Naive thymus-derived CD8-positive, alpha-beta T cell (primary cell): ENCODE results near the gene AQP12A. TPM values are rescaled to one million over a fixed set of nuclear protein-coding genes. Genes with fewer than 3 reads are reported as not detected.
"Not testable (repeated sequence)": the region's sequence is repeated elsewhere in the genome, so short reads cannot be mapped to it uniquely, and the experiment has no call there.

Experiments used
- ATAC-seq, 2 donors: fragments of 150-1000 bp; cut with Tn5 transposase in 1 of 2; sonication (Bioruptor Pico), chemical (Tn5 transposase) in 1 of 2; 1 replicate in 1 of 2; 2 replicates in 1 of 2; pipeline ENCODE4 v1.10.0; 2021; ENCODE audit warnings: mild to moderate bottlenecking in 2 of 2, moderate library complexity in 2 of 2
- POLR2A ChIA-PET: fragments of 350-600 bp; sonication (Branson Sonifier 250); formaldehyde crosslinking; loops from one replicate; lab custom pipeline; 2021; ENCODE audit warnings: antibody characterized with exemption; lab: Charles Lee
- DNase-seq, 10 donors: peaks; one replicate each; pipeline versions ENCODE4 v3.0.0 to v3.0.0-alpha.2; 2020 to 2022
- H3K27ac Mint-ChIP-seq, 10 donors: one replicate each; pipeline ENCODE4 v1.8.0; 2020 to 2022; ENCODE audit warnings: mild to moderate bottlenecking in 10 of 10, mixed read lengths in 10 of 10, moderate library complexity in 4 of 10, inconsistent platforms in 1 of 10
- H3K27me3 Mint-ChIP-seq, 5 donors: one replicate each; pipeline ENCODE4 v1.8.0; 2021 to 2022; ENCODE audit warnings: mixed read lengths in 5 of 5
- H3K36me3 Mint-ChIP-seq, 3 donors: one replicate each; pipeline ENCODE4 v1.8.0; 2020 to 2022; ENCODE audit warnings: mixed read lengths in 3 of 3, mild to moderate bottlenecking in 2 of 3, inconsistent platforms in 1 of 3
- H3K4me1 Mint-ChIP-seq, 4 donors: one replicate each; pipeline ENCODE4 v1.8.0; 2021 to 2022; ENCODE audit warnings: mixed read lengths in 4 of 4
- H3K4me3 Mint-ChIP-seq, 10 donors: one replicate each; pipeline ENCODE4 v1.8.0; 2020 to 2022; ENCODE audit warnings: mild to moderate bottlenecking in 10 of 10, mixed read lengths in 10 of 10, moderate library complexity in 6 of 10, inconsistent platforms in 1 of 10
- H3K9me3 Mint-ChIP-seq, 9 donors: one replicate each; pipeline ENCODE4 v1.8.0; 2020 to 2022; ENCODE audit warnings: mixed read lengths in 9 of 9, mild to moderate bottlenecking in 3 of 9, inconsistent platforms in 1 of 9, moderate library complexity in 1 of 9
- polyA plus RNA-seq, 3 donors: library from polyadenylated mRNA; unstranded; fragments of 300-500 nt; fragmentation: Illumina TruSeq; gene quantifications; one replicate each; pipeline ENCODE4 v1.2.3, GENCODE V29; 2021
- total RNA-seq, 8 experiments: library from RNA in 2 of 8; stranded (reverse) in 2 of 8; gene quantifications; one replicate each; pipeline ENCODE4 v1.2.3 and lab custom pipeline; 2021 to 2026

Gene AQP12A
- total and polyA plus RNA-seq, 5 experiments from 2014 or later, result not detected

DNA sequence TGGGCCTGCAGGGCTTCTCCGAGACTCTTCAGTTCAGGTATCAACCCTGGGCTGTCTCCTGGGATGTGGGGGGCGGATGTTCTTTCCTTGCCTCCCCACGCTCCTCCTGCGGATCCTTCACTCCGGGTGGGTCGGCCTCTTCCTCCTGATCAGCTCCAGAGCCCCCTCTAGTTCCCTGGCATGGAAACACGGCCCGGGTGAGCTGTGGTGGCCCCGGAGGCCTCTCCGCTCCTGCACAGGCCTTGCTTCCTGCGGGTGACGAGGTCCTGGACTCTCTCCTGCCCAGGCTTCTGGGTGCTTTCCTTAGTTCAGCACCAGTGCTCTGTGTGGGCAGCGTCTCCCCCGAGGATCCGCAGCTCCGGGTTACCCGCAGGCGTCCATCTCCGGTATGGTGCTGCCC, 3.9 kb downstream of the AQP12A start:
- POLR2A ChIA-PET, H3K36me3 Mint-ChIP-seq, ATAC-seq, H3K4me1 Mint-ChIP-seq, H3K4me3 Mint-ChIP-seq, DNase-seq, H3K9me3 Mint-ChIP-seq, H3K27me3 Mint-ChIP-seq, H3K27ac Mint-ChIP-seq: not testable (repeated sequence)

DNA sequence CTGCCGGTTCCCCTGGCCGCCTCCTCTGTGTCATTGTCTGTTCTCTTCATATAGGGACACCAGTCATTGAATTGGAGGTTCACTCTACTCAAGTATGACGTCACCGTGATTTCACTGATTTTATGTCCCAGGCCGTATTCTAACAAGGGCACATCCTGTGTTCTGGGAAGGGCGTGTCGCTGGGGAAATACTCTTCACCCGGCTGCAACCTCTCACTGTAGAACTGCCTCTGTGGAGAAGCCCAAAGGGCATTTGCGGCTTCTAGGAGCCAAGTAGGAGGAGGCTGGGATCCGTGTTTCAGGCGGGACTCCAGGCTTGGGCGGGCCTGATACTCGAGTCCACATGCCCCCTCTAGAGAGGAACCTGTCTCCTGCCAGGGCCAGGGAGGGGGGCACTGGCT, 4.8 kb downstream of the AQP12A start:
- POLR2A ChIA-PET, H3K36me3 Mint-ChIP-seq, H3K4me1 Mint-ChIP-seq, H3K9me3 Mint-ChIP-seq, DNase-seq, H3K27me3 Mint-ChIP-seq, H3K4me3 Mint-ChIP-seq, ATAC-seq, H3K27ac Mint-ChIP-seq: not testable (repeated sequence)

DNA sequence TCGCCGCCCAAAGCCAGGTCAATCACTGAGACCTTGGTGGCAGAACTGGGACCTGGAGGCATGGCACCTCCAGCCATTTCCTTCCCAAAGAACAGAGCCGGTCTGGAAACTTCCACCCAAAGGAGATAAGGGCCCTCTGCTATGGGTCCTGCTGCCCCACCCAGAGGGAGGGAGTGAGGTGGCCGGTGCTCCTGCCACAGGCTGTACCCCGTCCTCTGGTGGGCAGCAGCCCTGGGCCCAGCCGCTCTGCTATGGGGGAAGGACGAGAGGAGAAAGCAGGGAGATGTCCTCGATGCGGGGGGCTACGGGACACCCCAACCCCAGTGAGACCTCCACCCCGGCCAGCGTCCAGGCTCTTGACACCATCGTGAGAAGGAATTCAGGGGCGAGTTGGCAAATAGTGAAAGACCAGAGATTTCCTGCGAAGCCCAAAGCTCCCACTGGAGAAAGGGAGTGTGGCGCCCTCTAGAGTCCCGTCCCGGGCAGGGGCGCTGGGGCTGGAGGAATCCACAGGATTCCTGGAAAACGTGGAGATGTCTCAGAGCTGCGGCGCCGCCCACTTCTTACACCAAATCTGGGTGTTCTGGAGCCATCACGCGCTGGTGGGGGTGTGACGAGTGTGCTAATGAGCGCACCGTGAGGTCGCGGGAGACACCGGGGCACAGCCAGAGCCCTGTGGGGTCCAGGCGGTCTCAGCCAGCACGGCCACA, 7.3 kb downstream of the AQP12A start:
- H3K27me3 Mint-ChIP-seq, result peaks cover 1 to 13% (median 4%) of the 10 kb centered on the region in 5 donors
- H3K36me3 Mint-ChIP-seq, H3K4me3 Mint-ChIP-seq, ATAC-seq, H3K9me3 Mint-ChIP-seq, H3K4me1 Mint-ChIP-seq, POLR2A ChIA-PET, H3K27ac Mint-ChIP-seq: not testable (repeated sequence)
- DNase-seq, result peak in 1 of 10 donors; percentile 41

DNA sequence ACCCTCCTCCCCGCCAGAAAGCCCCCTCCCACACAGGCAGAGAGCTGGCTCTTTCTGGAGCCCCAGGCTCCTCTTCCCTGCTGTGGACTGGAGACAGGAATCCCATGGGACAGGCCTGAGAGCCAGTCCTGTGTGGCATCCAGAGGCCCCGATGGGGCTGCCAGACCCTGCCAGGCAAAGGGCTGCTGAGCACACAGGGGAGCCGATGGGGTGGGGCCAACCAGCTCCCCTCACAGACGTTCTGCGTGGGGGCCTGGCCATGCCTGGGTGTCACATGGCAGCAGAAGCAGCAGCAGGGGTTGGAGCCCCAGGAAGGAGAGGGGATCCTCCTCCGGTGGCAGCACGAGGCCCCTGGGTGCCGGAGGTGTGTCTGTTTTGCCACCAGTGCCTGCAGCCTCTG, 8.2 kb downstream of the AQP12A start:
- H3K36me3 Mint-ChIP-seq, H3K4me3 Mint-ChIP-seq, H3K27ac Mint-ChIP-seq, POLR2A ChIA-PET, ATAC-seq, H3K9me3 Mint-ChIP-seq: not testable (repeated sequence)
- Mint-ChIP-seq H3K27me3 (peaks cover 1 to 17% (median 4%) of the 10 kb centered on the region in 5 donors), H3K4me1 (peaks cover 4 to 13% (median 6%) of the 10 kb centered on the region in 4 donors)
- peak in 1 of 10 donors; percentile 14 for DNase-seq

DNA sequence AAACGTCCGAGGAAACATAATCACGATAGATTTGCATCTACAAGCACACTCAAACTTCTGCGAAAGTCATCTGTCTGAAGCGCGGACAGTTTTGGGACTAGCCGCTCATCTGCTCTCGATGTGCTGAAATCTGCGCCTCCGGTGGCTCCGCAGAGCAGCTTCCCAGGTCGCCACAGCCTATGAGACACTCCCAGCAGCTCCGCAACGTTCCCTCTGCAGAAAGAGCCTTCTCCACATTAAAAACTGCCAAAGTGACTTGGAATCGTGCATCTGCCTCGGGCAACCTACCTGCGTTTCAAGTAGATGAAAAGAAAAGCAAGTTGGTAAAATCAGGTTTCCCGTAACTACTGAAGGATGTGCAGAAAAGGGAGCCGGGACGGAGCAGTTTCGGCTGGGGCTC, 8.9 kb downstream of the AQP12A start:
- POLR2A ChIA-PET, H3K9me3 Mint-ChIP-seq, H3K36me3 Mint-ChIP-seq, ATAC-seq, H3K27ac Mint-ChIP-seq, H3K4me3 Mint-ChIP-seq: not testable (repeated sequence)
- Mint-ChIP-seq H3K27me3 (peaks cover 1 to 25% (median 8%) of the 10 kb centered on the region in 5 donors), H3K4me1 (peaks cover 12 to 21% (median 14%) of the 10 kb centered on the region in 4 donors)
- peak in 1 of 10 donors; percentile 35 for DNase-seq

DNA sequence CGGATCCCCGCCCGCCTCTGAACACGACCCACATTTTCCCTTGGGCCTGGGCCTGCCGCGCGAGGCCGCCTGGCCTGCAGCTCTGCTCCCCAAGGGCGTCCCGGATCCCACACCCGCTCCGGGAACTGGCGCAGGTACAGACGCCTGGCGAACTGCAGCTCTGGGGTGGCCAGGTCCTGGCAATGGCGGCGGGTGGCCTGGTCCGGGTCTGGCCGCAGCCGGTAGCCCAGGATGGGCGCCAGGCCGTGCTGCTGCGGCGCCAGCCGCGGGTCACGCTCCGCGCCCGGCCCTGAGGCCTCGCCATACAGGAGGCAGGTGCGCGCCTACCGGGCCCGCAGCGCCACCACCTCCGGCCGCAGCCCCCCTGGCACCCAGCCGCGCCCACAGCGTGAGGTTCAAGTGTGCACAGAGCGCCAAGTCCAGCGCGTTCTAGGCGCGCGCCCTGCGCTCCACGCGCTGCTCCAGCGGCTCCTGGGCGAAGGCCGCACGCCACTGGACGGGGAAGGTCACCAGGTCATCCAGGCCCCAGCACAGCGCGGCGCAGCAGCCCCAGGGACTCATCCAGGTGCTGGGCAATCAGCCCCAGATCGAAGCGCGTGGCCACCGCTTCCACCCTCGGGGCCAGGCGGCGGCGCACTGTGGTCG, 9.5 kb downstream of the AQP12A start:
- no peaks in the 10 kb centered on the region for H3K9me3 Mint-ChIP-seq
- no peak for ATAC-seq
- H3K4me3 Mint-ChIP-seq, result no peak overlapping the region
- no peak overlapping the region for H3K27ac Mint-ChIP-seq
- H3K4me1 Mint-ChIP-seq, result peaks cover 13 to 23% (median 15%) of the 10 kb centered on the region in 4 donors
- POLR2A ChIA-PET, result no interaction called here
- H3K27me3 Mint-ChIP-seq, result peaks cover 1 to 27% (median 8%) of the 10 kb centered on the region in 5 donors
- DNase-seq, result peak in 2 of 10 donors; percentile 4 to 46
- H3K36me3 Mint-ChIP-seq, result no peaks in the 10 kb centered on the region

DNA sequence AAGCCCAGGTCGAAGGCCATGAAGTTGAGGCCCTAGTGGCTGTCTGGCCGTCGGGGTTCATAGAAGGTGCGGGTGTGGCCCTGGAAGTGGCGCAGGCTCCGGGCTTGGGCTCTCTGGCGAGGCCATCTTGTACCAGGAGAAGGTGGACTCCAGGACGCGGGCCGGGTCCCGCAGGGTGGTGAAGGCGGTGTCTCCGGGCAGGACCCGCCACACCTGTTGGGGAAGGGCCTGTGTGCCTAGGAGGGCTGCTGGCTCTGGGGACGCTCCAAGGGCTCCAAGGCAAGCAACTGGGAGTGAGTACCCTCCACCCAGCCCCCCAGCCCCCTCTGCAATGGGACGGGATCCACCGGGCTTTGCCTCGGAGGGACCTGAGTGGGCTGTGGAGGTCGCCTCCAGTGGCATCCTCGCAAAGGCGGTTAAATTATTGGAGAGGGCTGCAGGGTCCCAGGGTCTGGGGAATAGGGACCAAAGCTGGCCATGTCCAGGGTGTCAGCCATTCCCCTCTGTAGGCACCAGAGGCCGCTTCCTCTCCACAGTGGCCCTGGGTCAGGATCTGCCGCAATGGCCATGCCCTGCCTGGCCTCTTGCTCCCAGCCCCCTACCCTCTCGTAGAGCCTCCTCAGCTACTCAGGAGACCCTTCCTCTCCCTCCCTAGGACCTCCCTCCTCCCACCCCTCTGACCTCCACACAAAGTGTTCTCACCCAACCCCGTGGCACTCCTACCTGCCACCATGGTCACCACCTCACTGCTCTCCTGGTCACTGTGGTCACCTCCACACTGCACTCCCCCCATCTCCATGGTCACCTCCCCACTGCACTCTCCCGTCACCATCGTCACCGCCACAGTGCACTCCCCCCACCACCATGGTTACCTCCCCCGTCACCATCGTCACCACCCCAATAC, 10.3 kb downstream of the AQP12A start:
- peaks cover 13 to 23% (median 15%) of the 10 kb centered on the region in 4 donors for H3K4me1 Mint-ChIP-seq
- no peaks in the 10 kb centered on the region for H3K9me3 Mint-ChIP-seq
- no peaks in the 10 kb centered on the region for H3K36me3 Mint-ChIP-seq
- no peak overlapping the region for H3K4me3 Mint-ChIP-seq
- H3K27me3 Mint-ChIP-seq, result peaks cover 1 to 27% (median 8%) of the 10 kb centered on the region in 5 donors
- H3K27ac Mint-ChIP-seq, result no peak overlapping the region
- ATAC-seq (no peak), DNase-seq (peak in 2 of 10 donors; percentile 3 to 62)
- POLR2A ChIA-PET, result no interaction called here

DNA sequence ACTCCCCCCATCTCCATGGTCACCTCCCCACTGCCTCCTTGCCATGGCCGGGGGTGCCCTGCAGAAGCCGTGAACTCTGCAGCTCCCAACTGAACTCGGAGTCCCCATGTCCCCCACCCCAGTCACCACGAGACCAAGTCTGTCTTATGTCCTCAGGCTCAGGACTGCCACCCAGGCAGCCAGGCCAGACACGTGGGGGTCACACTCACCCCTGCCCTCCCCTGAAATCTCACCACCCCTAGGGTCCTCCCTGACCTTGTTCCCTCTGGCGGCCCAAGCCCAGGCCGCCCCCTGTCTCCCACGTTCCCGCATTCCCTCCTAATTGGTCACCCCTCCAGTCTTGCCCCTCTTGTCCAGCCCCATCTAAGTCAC, 11.0 kb downstream of the AQP12A start:
- ATAC-seq (no peak), DNase-seq (peak in 2 of 10 donors; percentile 4 to 45)
- peaks cover 13 to 23% (median 15%) of the 10 kb centered on the region in 4 donors for H3K4me1 Mint-ChIP-seq
- POLR2A ChIA-PET, result interaction anchor here (1.2 kb wide), 1 partner anchor 137 kb away, joined by 3 read pairs; no protein-coding TSS in a partner anchor
- peak overlapping the region in 2 of 10 donors; percentile 53 to 73 for H3K27ac Mint-ChIP-seq
- no peak overlapping the region for H3K4me3 Mint-ChIP-seq
- H3K9me3 Mint-ChIP-seq, result no peaks in the 10 kb centered on the region
- H3K27me3 Mint-ChIP-seq, result peaks cover 1 to 27% (median 8%) of the 10 kb centered on the region in 5 donors
- no peaks in the 10 kb centered on the region for H3K36me3 Mint-ChIP-seq

DNA sequence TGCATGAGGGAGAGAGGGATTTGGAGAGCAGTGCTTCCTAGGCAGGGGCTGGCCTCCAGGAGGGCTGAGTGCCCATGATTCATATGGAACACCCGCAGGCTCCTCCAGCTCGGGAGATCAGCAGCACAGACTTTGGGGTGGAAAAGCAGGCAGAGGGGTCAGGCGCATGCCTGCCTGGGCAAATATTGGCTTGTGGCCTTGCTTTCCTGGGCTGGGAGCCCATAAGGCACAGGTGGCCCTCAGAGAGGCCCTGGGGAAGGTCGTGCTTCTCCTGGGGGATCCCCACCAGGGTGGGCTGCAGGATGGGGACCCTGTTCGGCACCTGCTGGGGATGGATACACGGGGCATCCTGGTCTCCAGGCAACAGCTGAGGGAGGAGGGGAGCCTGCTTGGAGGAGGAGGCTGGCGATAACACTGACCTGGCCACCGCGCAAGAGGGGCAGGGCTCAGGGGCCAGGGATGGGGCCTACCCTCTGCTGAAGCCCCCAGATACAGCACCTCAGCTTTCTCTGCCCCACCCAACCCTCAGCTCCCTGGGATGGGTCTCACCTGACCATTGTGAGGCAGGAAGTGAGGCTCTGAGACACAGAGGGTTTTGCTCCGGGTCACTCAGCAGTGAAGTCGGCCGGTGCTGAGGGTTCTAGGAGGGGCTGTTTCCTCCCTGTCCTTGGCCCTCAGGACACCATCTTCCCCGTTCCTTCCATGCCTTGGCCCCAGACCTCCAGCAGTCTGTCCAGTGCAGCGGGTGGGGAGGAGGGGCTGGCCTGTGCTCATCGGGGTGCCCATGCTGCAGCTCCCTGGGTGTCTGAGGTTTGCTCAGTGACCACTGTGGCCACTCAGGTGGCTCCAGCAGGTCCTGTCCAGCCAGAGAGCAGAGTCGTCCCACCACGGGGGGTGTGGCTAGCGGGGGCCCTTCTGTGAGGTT, 12.0 kb downstream of the AQP12A start:
- peak overlapping the region in 3 of 10 donors; percentile 22 to 67 (median 60) for H3K4me3 Mint-ChIP-seq
- no peaks in the 10 kb centered on the region for H3K36me3 Mint-ChIP-seq
- H3K4me1 Mint-ChIP-seq, result peaks cover 13 to 23% (median 15%) of the 10 kb centered on the region in 4 donors
- peak overlapping the region in 1 of 10 donors; percentile 48 for H3K27ac Mint-ChIP-seq
- ATAC-seq (no peak), DNase-seq (peak in 1 of 10 donors; percentile 49)
- peaks cover 1 to 27% (median 8%) of the 10 kb centered on the region in 5 donors for H3K27me3 Mint-ChIP-seq
- POLR2A ChIA-PET, result interaction anchor here (0.8 to 1.3 kb wide), 5 partner anchors 55 to 143 kb away, joined by 3 to 5 read pairs (median 3); no protein-coding TSS in a partner anchor
- no peaks in the 10 kb centered on the region for H3K9me3 Mint-ChIP-seq

DNA sequence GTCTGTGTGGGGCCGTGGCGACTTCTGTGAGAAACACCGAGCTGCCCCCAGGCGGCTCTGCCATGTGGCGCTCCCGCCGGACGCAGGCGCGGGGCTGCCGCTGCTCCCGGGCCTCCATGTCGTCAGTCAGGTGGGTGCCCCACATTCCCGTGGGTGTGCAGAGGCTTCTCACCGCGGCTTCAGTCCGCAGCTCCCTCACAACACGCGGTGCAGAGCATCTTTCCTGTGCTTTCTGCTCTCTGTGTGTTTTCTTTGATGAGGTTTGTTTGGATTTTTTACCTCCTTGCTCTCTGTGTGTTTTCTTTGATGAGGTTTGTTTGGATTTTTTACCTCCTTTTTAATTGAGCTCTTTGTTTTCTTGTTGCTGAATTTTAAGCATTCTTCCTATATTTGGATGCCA, 13.0 kb downstream of the AQP12A start:
- Mint-ChIP-seq H3K36me3 (no peaks in the 10 kb centered on the region), H3K9me3 (no peaks in the 10 kb centered on the region), H3K4me1 (peaks cover 13 to 23% (median 16%) of the 10 kb centered on the region in 4 donors), H3K27me3 (peaks cover 1 to 27% (median 8%) of the 10 kb centered on the region in 5 donors), H3K27ac (peak overlapping the region in 7 of 10 donors; percentile 7 to 57 (median 52)), H3K4me3 (peak overlapping the region; percentile 31 to 81 (median 67))
- DNase-seq (peak in 9 of 10 donors; percentile 28 to 68 (median 43)), ATAC-seq (peak; percentile 89 to 94)
- POLR2A ChIA-PET, result interaction anchor here (0.8 to 1.6 kb wide), 5 partner anchors 54 to 144 kb away, joined by 3 to 5 read pairs (median 3); partner anchors contain the start of gene CAPN10

DNA sequence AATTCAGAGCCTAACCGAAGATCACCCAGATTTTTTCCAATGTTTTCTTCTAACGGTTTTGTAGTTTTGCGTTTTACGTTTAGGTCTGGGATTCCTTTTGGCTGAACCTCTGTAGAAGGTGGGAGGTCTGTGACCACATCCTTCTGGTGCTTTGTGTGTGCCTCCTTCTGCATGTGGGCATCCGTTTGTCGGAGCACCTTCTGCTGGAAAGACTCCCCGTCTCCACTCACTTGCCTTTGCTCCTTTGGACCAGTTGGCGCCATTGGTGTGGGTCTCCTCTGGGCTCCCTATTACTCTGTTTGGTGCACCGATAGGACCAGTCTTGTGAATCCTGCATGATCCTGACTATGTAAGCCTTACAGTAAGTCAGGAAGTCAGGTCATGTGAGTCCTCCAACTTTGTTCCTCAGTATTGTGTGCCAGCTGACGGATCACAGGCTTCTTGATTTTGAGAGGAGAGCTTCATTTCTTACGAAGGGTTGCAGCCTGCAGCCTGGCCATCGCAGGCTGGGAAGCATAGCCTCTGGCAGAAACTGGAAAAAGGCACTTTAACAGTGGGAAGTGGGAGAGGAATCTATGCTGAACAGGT, 13.6 kb downstream of the AQP12A start:
- Mint-ChIP-seq H3K9me3 (no peaks in the 10 kb centered on the region), H3K27ac (peak overlapping the region in 4 of 10 donors; percentile 48 to 57 (median 54)), H3K36me3 (no peaks in the 10 kb centered on the region), H3K4me3 (peak overlapping the region; percentile 31 to 81 (median 66)), H3K4me1 (peaks cover 13 to 23% (median 16%) of the 10 kb centered on the region in 4 donors), H3K27me3 (peaks cover 1 to 27% (median 8%) of the 10 kb centered on the region in 5 donors)
- DNase-seq (peak in 4 of 10 donors; percentile 20 to 42 (median 28)), ATAC-seq (peak; percentile 42 to 63)
- POLR2A ChIA-PET, result interaction anchor here (1.1 to 1.6 kb wide), 3 partner anchors 93 to 139 kb away, joined by 3 to 5 read pairs (median 3); partner anchors contain the start of gene CAPN10
